HG03469 (cell line): ENCODE measurements around the gene AXDND1.
A peak's percentile ranks its signal among the peaks of the same experiment; 100 is the strongest.
"Not testable (repeated sequence)": the region's sequence is repeated elsewhere in the genome, so short reads cannot be mapped to it uniquely, and the experiment has no call there.

ENCODE experiments used
- ATAC-seq: cut with Tn5 transposase; IDR thresholded peaks from one replicate; pipeline ENCODE4 v1.9.1; 2021; ENCODE audit warnings: mild to moderate bottlenecking, moderate library complexity, moderate number of reproducible peaks; ENCODE audit not compliant: unreplicated experiment

Gene AXDND1

DNA sequence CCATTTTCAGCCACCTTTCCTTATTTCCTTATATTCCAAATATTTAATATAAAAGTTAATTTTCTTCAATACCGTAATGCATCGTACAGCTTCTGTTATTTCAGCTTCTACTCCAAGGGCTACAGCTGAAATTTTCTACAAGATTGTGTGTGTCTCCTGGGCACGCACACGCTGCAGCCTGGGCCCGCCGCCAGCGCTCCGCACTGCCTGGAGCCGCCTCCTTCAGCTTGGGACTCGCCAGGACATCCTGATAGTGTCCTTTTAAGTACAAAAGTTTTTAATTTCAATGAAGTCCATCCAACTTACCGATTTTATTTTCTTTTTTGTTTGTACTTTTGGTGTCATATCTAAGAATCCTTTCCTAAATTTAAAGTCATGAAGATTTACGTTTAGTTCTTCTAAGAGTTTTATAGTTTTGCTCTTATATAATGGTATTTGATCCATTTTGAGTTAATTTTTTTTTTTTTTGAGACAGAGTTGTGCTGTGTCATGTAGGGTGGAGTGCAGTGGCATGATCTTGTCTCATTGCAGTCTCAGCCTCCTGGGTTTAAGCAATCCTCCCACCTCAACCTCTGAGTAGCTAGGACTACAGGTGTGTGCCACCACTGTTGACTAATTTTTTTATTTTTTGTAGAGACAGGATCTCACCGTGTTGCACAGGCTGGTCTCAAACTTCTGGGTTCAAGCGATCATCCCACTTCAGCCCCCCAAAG lies 82.8 kb downstream of the AXDND1 start:
- no peak for ATAC-seq

DNA sequence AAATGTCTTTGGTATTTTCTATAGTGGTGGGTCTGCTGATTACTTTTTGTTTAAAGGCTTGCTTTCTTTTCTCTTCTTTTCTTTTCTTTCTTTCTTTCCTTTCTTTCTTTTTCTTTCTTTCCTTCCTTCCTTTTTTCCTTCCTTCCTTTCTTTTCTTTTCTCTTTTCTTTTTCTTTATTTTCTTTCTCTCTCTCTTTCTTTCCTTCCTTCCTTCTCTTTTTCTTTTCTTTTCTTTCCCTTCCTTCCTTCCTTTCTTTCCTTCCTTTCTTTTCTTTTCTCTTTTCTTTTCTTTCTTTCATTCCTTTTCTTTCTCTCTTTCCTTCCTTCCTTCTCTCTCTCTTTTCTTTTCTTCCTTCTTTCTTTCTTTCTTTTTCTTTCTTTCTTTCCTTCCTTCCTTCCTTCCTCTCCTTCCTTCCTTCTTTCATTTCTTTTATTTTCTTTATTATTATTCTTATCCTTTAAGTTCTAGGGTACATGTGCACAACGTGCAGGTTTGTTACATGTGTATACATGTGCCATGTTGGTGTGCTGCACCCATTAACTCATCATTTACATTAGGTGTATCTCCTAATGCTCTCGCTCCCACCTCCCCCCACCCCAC lies 93.9 kb downstream of the AXDND1 start:
- not testable (repeated sequence) for ATAC-seq

DNA sequence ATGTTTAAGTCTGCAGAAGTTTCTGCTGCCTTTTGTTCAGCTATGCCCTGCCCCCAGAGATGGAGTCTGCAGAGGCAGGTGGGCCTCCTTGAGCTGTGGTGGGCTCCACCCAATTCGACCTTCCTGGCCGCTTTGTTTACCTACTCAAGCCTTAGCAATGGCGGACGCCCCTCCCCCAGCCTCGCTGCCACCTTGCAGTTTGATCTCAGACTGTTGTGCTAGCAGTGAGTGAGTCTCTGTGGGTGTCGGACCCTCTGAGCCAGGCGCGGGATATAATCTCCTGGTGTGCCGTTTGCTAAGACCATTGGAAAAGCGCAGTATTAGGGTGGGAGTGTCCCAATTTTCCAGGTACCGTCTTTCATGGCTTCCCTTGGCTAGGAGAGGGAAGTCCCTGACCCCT lies 99.9 kb downstream of the AXDND1 start:
- ATAC-seq, result not testable (repeated sequence)

DNA sequence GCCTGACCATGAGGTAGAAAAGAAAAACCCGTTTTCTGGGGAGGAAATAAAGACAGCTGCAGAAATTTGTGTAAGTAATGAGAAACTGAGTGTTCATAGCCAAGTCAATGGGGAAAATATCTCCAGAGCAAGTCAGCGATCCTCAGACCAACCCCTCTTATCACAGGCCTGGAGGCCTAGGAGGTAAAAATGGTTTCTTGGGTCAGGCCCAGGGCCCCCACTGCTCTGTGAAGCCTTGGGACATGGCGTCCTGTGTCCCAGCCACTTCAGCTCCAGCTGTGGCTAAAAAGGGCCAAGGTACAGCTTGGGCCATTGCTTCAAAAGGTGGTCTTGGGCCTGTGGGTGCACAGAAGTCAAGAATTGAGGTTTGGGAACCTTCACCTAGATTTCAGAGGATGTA lies 108.9 kb downstream of the AXDND1 start:
- no peak for ATAC-seq

DNA sequence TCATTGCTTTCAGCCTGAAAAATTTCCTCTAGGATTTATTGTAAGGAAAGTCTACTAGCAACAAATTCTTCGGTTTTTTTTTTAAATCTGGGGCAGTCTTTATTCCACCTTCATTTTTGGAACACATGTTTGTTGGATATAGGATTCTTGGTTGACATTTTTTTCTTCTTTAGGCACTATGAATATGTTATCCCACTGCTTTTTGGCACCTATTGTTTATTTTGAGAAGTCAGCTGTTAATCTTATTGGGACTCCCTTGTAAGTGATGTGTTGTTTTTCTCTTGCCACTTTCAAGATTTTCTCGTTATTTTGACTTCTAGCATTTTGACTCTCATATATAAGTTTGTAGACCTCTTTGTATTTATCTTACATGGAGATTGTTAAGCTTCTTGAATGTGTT lies 110.7 kb downstream of the AXDND1 start:
- no peak for ATAC-seq

DNA sequence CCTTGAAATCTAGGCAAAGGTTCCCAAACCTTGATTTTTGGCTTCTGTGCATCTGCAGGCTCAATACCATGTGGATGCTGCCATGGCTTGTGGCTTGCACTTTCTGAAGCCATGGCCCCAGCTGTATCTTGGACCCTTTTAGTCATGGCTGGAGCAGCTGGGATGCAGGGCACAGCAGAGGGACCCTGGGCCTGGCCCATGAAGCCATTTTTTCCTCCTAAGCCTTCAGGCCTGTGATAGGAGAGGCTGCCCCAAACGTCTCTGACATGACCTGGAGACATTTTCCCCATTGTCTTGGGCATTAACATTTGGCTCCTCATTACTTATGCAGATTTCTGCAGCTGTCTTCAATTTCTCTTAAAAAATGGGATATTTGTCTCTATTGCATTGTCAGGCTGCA lies 112.6 kb downstream of the AXDND1 start:
- no peak for ATAC-seq

DNA sequence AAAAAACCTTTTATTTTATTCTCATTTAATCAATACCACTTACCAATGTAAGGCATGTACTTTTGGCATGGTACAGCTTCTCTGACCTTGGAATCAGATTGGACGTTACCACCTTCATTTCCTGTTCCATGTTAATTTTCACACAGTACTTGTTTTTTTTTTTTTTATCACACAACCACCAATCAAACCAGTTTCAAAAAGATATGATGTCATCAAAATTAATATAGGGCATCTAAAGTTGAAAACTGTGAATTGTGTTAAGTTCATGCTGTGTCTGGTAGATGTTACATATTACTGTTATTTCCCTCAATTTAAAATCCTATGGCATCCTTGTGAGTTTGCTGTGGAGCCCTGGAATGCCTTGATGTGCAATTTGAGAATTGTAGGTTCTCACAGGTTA lies 124.8 kb downstream of the AXDND1 start:
- no peak for ATAC-seq

DNA sequence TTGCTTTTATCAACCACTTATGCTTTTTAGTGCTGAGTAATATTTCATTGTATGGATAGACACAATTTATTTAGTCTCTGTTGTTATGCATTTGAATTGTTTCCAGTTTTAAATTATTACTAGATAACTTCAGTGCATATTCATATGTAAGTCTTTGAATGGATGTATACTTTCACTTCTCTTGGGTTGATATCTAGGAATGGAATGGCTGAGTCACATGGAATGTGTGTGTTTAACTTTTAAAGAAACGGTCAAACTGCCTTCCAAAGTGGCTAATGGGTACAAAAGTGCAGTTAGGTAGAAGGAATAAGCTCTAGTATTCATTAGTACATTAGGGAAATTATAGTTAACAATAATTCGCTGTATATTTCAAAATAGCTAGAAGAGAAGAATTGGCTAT lies 127.6 kb downstream of the AXDND1 start:
- ATAC-seq, result no peak

DNA sequence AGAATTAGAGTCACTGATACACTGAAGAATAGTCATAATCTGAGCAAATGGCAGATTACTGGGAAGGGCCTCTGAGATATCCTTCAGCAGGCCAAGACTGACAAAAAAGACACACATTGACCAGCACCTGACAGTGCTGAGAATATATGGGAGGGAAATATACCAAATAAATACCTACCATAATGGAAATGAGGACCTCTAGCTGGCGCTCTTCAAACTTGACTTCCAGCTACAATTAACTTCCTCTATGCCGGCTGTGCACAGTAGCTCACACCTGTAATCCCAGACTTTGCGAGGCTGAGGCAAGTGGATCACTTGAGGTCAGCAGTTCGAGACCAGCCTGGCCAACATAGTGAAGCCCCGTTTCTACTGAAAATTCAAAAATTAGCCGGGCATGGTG lies 140.4 kb downstream of the AXDND1 start:
- ATAC-seq, result no peak

DNA sequence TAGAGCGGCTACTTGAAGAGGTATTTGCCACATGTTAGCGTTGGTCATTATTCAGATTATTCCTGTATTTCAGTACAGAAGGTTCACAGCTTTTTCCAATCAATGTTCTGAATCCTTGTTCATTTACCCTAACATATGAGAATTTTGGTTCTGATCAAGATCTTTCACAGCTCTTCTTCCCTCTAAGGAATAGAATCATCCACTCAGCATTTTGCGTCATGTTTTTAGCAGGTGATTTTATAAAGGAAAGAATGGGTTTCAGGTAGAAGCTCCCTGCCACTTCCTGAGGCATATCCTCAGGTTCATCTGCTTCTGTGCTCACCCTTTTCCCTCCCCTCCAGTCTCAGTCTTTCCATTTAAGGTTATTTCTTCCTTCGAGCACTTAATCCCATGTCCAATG lies 143.6 kb downstream of the AXDND1 start:
- ATAC-seq, result no peak

DNA sequence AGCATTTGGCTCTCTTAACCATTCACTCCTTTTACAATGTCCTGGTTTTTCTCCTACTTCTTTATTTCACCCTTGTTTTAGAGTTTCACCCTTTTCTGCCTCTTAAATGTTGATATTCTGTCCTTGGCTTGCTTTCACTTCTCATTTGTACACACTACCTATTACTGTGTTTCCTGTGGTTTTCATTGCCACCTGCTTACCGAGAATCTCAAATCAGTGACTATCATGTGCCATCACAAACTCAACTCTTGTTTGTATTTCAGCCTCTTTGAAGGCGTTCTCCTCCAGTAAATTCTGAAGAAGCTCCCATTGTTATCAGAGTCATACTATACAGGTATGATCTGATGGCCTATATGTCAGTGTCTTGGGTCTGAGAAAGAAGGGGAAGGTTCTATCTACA lies 144.3 kb downstream of the AXDND1 start:
- ATAC-seq, result peak; percentile 91

DNA sequence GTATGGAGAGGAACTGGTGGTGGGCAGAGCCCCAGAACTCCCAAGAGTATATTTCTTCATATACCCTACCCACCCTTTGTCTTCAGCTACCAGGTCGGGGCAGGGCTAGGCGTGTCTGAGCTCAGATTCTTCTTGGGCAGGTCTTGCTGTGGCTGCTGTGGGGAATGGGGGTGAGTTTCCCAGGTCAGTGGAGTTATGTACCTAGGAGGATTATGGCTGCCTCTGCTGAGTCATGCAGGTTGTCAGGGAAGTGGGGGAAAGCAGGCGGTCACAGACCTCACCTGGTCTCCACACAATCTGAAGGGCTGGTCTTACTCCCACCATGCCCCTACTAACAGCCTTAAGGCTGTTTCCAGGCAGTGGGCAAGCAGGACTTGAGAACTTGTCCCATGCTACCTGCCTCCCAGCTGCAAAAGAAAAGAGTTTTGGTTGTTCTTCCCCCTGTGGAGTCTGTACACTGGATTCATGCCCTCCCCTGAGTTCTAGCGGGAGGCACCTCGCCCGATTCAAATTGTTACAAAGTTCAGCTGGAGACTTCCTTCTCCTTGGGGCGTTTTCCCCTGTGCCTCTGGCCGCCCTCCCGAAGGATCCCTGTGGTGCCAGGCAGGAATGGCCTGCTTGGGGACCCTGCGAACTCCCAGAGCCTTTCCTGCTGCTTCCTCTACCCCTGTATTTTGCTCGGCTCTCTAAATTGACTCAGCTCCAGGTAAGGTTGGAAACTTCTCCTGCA lies 151.4 kb downstream of the AXDND1 start:
- no peak for ATAC-seq

DNA sequence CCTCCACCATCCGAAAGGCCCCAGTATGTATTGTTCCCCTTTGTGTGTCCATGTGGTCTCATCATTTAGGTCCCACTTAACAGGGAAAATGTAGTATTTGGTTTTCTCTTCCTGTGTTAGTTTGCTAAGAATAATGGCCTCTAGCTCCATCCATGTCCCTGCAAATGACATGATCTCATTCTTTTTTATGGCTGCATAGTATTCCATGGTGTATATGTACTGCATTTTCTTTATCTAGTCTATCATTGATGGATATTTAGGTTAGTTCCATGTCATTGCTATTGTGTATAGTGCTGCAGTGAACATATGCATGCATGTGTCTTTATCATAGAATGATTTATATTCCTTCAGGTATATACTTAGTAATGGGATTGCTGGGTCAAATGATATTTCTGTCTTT lies 152.8 kb downstream of the AXDND1 start:
- ATAC-seq, result not testable (repeated sequence)

DNA sequence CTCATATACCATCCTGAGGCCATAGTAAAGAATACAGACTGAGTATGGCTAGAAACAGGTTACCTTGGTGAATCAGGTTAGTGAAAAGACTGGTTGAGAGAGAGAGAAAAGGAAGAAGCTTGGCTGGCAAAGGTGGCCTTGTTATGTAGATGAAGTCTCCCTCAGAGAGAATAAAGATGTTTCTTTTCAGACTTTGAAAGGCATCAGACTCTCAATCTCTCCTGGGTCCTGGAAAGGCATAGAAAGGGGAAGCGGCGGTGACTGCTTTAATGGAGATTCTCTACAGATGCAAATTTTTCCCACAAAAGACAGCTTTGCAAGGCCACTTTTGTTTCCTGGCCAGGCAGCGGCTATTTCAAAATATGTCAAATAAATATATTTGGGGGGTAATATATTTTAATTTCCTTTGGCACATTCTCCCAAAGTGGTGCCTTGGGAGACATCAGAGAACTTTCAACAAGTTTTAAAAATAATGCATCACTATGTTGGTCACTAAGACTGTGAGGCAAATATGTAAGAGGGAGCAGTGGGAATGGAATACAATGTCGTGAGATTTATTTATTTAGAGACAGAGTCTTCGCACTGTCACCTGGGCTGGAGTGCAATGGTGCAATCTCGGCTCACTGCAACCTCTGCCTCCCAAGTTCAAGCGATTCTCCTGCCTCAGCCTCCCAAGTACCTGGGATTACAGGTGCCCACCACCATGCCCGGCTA lies 163.9 kb downstream of the AXDND1 start:
- ATAC-seq, result no peak

DNA sequence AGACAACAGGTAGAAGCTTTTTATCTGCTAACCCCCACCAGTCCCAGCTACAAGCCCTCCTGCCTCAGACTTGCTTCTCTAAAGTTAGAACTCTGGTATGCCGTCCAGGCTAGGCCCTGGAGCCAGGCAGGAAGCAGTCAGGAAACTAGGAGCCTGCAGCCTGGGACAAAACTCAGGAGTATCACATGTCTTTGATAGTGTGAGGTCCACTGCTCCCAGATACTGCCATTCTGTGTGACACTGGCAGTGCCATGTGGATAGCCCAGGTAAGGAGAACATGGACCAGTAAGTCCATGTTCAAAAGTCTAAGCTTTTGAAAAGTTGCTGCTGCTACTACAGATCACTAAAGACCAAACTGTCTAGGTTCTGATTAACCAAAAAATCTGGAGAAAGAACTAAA lies 164.6 kb downstream of the AXDND1 start:
- no peak for ATAC-seq

DNA sequence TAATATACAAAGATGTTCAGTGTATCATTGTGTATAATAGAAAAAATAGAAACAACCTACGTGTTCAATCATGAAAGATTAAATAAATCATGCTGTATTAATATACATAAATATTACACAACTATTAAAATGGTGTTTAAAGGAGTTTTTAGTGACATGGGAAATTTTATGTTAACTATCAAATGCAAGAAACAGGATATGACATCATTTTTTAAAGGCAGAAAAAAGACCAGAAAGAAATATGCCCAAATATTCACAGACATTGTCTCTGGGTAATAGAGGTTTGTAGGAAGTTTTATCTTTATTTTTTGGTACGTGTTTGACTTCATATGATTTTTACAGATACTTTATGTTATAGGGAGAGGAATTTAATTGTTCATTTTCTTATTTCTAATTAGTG lies 176.0 kb downstream of the AXDND1 start:
- no peak for ATAC-seq

DNA sequence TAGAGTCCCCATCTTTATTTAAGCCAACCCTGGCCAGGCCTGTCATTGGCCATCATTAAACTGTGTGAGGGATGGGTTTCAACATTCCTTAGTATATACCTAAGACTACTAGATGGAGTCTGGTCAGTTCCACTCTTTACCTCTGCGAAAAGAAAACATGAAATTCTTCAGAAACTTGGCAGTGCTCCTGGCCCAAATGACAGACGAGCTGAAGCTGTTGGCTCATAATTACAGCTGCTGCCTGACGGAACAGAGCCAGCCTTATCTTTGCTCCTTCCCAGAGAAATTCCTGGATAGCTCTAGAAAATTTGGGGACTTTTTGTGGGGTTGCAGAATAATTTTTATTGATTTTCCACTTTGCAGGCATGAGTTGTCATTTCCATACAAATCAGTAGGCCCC lies 179.6 kb downstream of the AXDND1 start:
- no peak for ATAC-seq

DNA sequence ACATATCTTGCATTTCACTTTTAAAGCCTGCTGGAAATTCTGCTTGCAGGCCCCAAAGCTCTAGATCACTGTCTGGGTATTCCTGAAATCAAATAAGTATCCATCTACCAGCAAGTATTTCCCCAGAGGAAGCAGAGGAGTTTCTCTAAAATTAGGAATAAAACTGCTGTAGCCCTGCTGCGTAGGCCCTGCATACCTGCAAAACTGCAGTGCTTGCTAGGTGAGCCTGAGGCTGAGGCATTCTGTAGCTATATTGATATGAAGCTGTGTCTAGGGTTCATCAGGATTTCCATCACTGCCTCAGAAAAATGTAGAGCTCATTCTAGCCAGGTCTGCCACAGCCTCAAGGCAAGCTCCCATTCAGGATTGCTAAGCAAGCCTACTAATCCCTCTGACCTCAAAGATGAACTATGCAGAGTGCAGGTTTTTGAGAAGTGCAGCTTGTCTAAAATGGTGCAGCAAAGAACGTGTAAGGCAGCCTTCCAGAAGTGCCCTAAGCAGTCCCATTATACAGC lies 181.3 kb downstream of the AXDND1 start:
- no peak for ATAC-seq

DNA sequence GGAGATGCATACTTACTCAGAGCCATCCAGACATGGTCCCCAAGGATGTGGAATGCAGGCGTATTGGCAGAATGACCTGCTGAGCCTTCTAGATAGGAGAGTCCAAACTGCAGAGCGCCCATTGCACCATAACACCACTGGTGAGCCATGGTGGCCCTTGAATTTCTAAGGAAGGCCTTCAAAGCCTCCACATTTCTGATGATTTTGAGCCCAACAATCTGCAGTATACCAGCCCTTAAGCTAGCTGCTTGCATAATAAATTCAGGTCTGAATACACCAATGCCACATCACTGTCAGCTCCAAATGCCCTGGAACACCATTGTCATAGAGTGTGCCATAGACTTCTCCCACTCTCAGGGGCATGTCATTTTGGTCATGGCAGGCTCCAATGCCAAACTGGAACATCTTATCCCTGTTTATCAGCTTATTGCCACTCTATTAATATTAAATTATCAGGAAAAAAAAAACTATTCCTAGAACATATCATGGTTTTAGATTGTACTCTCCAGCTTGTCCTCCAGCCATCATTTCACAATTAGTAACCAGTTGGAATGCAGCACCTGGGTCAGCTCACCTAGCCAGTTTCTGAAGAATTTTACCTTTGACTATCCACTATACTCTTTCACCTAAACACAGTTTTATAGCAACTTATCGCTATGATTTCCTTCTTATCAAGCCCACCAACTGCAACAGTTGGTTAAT lies 183.0 kb downstream of the AXDND1 start:
- ATAC-seq, result no peak

DNA sequence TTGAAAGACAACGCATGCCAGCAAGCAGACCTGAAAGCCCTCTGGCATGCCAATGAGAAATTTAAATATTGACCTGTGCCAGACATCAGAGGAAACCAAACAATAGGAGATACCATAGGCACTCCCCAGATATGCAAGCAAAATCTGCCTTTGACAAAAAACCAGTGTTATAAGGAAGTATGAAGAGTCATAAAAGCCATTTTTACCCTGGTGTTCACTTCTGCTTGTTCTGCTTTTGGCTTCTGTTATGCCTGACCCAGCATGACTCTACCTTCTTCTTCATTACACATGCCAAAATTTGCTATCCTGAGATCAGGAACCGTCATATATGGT lies 183.6 kb downstream of the AXDND1 start:
- ATAC-seq, result no peak
